ENCODE data around the gene AKT3.

- TF ChIP-seq, protein P1, sequence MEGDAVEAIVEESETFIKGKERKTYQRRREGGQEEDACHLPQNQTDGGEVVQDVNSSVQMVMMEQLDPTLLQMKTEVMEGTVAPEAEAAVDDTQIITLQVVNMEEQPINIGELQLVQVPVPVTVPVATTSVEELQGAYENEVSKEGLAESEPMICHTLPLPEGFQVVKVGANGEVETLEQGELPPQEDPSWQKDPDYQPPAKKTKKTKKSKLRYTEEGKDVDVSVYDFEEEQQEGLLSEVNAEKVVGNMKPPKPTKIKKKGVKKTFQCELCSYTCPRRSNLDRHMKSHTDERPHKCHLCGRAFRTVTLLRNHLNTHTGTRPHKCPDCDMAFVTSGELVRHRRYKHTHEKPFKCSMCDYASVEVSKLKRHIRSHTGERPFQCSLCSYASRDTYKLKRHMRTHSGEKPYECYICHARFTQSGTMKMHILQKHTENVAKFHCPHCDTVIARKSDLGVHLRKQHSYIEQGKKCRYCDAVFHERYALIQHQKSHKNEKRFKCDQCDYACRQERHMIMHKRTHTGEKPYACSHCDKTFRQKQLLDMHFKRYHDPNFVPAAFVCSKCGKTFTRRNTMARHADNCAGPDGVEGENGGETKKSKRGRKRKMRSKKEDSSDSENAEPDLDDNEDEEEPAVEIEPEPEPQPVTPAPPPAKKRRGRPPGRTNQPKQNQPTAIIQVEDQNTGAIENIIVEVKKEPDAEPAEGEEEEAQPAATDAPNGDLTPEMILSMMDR (IDR thresholded peaks at IDR 0.05): no peak
- TF ChIP-seq POLR2AphosphoS5 (IDR thresholded peaks at IDR 0.05; ENCODE audit: insufficient read depth in 1 of 2, low read depth in 1 of 2) (no peak), POLR2A (IDR thresholded peaks at IDR 0.05) (no peak)
Observed at GRCh38 chr1:243452092-243452491, 398.0 kb downstream of the AKT3 start.

All from vagina (tissue), 2 donors.